GM18951 (cell line): Measurements from ENCODE around the gene TNRC6C.
"Not testable (repeated sequence)": the region's sequence is repeated elsewhere in the genome, so short reads cannot be mapped to it uniquely, and the experiment has no call there.

Experiments used
- POLR2A ChIP-seq: IDR thresholded peaks from 4 replicates; pipeline ENCODE4 v1.6.1; 2011; ENCODE audit warnings: mild to moderate bottlenecking; ENCODE audit not compliant: insufficient read length, insufficient read depth; ENCODE audit errors: extremely low read depth
- in situ Hi-C: fragments of 300-500 bp; cut with MboI; formaldehyde crosslinking; loops from one replicate; pipeline ENCODE4 v1.12.0; 2022; ENCODE audit warnings: low sequenced_read_pairs, mixed read lengths, inconsistent platforms; ENCODE audit not compliant: unreplicated experiment

Gene TNRC6C

GRCh38 chr17:78133971-78134898, 175.7 kb downstream of the TNRC6C start:
- in situ Hi-C loops = no loop called here
- TF ChIP-seq POLR2A = peak; percentile 27

GRCh38 chr17:78134899-78135385, 176.4 kb downstream of the TNRC6C start:
- no peak for TF ChIP-seq POLR2A
- in situ Hi-C loops = no loop called here

- no peak for TF ChIP-seq POLR2A
- in situ Hi-C loops = no loop called here
Measured at GRCh38 chr17:78135858-78136500, 177.5 kb downstream of the TNRC6C start.

- in situ Hi-C loops = no loop called here
- peak; percentile 30 for TF ChIP-seq POLR2A
Measured at GRCh38 chr17:78137392-78138203, 179.1 kb downstream of the TNRC6C start.

- TF ChIP-seq POLR2A = peak; percentile 3
- in situ Hi-C loops = no loop called here
Measured at GRCh38 chr17:78138204-78139060, 179.9 kb downstream of the TNRC6C start.

GRCh38 chr17:78139861-78140168, 181.3 kb downstream of the TNRC6C start:
- in situ Hi-C loops = not testable (repeated sequence)

- in situ Hi-C loops = no loop called here
Measured at GRCh38 chr17:78140169-78141051, 181.9 kb downstream of the TNRC6C start.

GRCh38 chr17:78141437-78142118, 183.1 kb downstream of the TNRC6C start:
- in situ Hi-C loops = no loop called here
- no peak for TF ChIP-seq POLR2A

More at GRCh38 chr17:78140169-78141051, 181.9 kb downstream of the TNRC6C start:
- peak; percentile 63 for TF ChIP-seq POLR2A

GRCh38 chr17:78142119-78142861, 183.8 kb downstream of the TNRC6C start:
- no peak for TF ChIP-seq POLR2A
- in situ Hi-C loops = no loop called here
